OCI-LY1 (cell line): ENCODE results near the gene GSC2.

ENCODE experiments used
- EZH2 ChIP-seq: fragments of 200-600 bp; sonication (generic), shearing (Covaris generic); IDR thresholded peaks from 2 replicates; pipeline ENCODE4 v1.8.0; 2017; ENCODE audit warnings: borderline replicate concordance, mixed run types, mild to moderate bottlenecking, antibody characterized with exemption, low read length, moderate library complexity, mixed read lengths
- TF ChIP-seq, protein P1 (sequence below): fragments of 200-600 bp; sonication (generic), shearing (Covaris generic); IDR thresholded peaks from 2 replicates; pipeline ENCODE4 v1.5.1; 2017; ENCODE audit warnings: mild to moderate bottlenecking, antibody characterized with exemption, low read length, moderate library complexity, mixed read lengths

DNA sequence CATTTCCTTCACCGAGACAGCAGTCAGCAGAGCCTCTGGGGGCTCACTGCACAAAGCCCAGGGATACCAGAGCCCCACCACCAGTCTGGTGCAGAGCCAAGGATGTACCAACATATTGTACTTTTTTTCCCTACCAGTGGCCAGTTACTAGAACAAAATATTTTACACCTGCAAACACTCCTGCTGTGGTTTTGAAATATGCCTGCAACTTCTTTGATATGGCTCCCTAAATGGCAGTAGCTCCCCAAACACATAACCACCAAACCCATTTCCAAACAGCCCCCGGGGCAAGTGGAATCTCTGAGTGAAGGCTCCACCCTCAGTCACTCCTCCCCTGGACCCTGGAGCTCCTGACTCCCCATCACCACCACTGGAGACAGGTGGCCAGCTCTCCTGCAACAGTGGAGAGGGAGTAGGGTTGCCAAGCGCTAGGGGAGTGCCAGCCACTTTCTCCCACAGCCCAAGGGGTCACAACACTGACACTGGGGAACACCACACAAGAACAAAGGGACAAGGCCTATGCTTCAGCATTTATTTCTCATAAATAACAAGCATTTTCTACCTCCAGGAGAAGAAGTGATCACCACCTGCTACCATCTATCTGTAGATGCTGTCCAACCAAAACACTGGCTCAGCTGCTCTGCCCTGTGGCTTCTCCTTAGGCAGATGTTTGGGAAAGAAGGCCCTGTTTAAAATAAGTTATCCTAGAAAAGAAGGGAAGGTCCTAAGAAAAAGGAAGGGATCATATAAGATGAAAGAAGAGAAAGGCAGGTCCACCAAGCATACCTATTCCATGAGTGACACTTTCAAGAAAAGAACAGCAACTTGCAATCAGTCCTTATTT, 43.0 kb downstream of the GSC2 start:
- TF ChIP-seq, protein P1, sequence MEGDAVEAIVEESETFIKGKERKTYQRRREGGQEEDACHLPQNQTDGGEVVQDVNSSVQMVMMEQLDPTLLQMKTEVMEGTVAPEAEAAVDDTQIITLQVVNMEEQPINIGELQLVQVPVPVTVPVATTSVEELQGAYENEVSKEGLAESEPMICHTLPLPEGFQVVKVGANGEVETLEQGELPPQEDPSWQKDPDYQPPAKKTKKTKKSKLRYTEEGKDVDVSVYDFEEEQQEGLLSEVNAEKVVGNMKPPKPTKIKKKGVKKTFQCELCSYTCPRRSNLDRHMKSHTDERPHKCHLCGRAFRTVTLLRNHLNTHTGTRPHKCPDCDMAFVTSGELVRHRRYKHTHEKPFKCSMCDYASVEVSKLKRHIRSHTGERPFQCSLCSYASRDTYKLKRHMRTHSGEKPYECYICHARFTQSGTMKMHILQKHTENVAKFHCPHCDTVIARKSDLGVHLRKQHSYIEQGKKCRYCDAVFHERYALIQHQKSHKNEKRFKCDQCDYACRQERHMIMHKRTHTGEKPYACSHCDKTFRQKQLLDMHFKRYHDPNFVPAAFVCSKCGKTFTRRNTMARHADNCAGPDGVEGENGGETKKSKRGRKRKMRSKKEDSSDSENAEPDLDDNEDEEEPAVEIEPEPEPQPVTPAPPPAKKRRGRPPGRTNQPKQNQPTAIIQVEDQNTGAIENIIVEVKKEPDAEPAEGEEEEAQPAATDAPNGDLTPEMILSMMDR, result no peak
- TF ChIP-seq EZH2, result no peak
